IPS-NIHi7 (cell line): ENCODE results near the gene CDK5.

ENCODE experiments used
- DNase-seq: peaks from one replicate; pipeline ENCODE4 v3.0.0; 2012; ENCODE audit warnings: mixed read lengths; ENCODE audit errors: extremely low spot score

Gene CDK5

DNA sequence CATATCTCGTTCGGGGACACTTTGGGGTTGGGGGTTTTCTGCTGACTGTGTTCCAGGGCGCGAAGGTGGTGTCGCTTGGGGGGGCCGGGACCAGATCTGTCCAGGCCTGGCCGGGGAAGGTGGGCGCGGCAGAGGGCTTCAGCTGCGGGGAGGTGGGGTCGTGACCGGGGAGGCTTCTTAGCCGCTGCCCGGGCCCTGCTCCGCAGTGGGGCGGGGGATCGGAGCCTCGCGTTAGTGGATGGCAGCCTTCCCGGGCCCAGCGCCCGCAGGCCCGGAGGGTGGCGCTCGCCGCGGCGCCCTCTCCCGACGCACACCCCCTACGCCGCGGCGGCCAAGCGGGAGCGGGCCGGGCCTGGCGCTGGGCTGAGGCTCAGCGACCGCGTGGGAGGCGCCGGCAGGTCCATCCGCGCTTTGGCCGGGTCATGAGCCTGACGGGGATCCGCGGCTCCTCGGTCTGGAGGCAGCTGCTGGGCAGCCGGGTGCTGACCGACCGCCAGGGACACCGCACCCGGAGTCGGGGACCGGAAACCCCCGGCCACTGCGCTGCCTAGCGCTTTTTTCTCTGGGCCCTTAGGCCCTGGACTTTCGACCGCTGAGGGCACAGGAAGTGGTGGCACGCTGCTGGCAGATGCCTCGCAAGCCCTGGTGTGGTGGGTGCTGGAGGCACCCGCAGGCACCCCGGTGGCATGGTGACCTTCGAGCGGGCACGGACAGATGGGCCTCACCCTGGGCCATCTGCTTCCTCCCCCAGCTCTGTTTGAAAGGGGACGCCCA lies 29.7 kb upstream of the CDK5 start:
- no peak for DNase-seq

DNA sequence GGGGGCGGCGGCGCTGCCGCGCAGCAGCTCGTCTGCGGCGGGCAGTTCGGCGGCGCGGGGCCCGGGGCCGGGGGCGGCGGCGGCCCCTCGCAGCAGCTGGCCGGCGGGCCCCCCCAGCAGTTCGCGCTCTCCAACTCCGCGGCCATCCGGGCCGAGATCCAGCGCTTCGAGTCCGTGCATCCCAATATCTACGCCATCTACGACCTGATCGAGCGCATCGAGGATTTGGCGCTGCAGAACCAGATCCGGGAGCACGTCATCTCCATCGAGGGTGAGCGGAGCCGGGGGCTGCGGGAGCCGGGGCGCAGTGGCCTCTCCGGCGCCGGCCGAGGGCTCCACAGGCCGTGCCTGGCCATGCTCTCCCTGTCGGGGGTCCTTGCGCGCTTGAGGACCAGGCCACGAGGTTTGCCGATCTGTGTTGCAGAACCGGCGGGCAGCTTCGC lies 29.1 kb upstream of the CDK5 start:
- no peak for DNase-seq

DNA sequence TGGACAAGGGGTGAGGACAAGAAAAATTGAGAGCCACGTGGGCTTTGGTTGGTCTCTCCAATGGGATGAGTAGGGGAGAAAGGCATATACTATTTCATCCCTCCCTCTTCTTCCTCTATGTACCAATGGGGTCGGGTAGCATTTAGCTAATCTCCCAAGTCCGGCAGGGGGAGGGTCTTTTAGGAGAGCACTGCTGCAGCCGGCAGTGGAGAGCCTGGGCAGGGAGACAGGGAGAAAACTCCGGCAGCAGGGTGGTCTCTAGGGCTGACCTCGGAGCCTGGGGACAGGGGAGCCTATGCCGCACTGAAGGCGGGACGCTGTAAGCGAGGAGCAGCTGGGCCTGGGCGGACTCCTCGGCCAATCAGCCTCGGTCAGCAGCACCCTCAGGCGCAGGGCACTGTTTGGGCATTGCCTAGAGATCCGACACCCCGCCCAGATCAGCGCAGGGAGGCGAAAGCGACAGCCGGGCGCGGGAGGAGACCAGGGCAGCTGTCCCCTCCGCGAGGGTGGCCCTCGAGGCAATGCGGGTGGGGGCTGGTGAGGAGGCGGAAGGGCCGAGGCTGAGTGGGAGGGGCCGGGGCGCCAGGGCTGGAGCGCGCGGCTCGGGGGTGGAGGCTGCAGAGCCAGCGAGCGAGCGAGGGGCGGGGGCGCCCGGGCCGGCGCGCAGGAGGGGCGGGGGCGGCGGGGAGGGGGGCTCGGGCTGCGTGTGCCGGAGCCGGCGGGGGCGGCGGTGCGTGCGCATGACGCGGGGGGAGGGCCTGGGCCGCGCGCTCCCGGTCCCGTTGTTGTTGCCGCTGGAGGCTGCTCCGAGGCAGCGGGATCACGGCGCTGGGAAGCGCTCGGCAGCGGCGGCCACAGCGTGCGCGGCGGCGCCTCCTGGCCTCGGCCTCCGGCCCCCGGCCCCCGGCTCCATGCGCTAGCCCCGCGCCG lies 28.3 kb upstream of the CDK5 start, which contains the start of gene AGAP3:
TSS of gene AGAP3 (plus strand) at position 785 of the 930 bp plus-strand sequence. CDS start 267 bp downstream, outside the sequence.
- peak; percentile 87 for DNase-seq

DNA sequence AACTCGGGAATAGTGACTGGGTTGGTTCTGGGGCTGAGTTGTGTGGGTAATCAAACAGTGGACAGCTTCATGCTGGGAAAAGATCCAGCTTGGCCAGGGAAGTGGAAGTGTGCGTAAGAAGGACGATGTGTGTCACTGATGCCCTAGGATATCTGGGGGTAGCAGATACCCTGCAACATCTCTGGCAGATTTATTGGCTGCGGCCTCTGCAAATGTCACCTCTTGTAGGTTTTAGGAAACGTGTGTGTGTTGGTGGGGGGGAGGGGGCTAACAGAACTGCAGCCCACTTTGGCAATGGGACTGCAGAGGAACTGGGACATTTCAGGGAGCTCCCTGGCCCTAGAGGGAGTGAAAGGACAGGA lies 27.6 kb upstream of the CDK5 start:
- DNase-seq: no peak

DNA sequence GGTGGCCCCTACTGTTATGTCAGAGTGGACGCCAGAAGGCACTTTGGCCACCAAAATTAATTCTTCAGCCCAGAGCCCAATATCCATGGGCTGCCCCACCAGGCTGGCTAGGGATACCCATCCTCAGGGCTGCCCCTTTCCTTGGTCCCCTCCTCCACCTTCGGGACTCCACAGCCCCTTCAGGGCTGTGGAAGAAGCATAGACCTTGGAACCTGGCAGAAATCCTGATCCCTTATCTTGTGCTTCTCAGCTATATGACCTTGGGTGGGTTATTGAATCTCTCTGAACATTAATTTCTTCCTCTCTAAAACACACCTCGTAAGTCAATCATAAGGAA lies 26.1 kb upstream of the CDK5 start:
- DNase-seq: no peak

DNA sequence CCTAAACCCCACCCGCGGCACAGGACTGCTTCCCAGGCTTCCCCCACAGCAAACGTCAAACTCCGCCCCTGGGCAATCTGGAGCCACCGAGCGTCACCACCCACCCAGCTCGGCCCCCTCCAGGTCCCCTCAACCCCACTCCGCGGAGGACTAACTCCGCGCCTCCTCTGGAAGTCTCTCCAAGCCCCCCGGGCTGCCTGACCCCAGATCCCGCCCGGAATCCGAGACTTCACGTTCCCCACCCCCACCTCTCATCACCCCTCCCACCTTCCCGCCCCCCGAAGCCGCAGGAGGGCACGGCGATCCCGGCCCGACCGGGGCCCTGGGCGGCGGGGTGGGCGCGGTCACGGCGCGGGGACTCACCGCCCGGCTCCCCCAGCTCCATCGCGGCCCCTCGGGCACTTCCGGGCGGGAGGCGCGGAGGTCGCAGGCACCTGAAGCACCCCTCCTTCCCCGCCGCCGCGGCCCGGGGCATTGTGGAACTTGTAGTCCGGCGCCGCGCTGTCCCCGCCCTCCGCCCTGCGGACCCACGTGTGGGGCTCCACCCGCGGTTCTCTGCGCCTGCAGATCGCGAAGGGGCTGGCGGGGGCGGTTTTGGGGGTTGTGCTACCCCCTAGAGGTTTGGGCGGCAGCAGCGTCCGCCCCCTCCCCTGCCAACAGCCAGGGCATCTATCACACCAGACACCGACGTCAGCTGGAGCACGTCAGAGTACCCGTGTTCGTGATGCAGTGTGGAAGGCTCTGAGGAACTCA lies 25.6 kb upstream of the CDK5 start, which contains the start of gene TMUB1:
TSS of gene TMUB1 (minus strand) at position 423 of the 753 bp plus-strand sequence. CDS start 930 bp downstream, outside the sequence.
- DNase-seq: no peak

DNA sequence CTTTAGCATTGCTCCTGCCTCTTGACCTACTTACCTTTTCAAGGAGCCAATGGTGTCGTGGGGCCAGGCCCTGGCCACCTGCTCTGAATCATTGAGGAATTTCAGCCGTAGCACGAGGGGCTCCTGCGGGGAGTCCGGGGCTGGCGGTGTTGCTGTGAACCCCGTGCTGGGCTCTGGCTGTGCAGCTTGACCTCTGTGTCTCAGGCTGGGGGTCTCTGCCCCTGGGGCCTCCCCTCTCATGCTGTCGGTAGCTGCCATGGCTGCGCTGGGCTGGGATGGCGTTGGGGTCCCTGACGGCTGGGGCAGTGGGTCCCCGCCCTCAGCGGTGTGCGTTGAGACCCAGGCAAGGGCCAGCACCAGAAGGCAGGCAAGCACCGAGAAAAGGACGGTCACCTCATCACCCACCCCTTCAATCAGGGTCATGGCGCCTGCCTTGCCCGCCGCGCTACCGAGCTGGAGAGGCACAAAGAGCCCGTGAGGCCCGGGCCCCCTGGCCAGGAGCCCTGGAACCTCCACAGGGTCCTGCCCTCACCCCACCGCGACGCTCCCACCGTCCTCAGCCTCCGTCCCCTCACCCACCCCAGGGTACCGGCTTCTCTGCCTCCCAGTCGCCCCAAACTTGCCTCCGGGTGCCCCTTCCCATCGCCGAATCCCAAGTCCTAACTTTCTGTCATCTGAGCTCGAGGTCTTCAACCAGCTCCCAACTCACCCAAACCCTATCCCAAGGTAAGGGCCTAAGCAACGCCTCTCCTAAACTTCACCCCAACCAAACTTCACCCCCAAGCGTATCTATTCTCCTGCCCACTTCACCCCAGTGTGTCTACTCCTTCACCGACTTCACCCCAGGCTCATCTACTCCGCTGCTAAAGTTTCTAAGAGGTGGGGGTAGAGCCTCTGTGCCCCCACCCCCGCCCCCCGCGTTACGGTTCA lies 24.7 kb upstream of the CDK5 start:
- DNase-seq: no peak

DNA sequence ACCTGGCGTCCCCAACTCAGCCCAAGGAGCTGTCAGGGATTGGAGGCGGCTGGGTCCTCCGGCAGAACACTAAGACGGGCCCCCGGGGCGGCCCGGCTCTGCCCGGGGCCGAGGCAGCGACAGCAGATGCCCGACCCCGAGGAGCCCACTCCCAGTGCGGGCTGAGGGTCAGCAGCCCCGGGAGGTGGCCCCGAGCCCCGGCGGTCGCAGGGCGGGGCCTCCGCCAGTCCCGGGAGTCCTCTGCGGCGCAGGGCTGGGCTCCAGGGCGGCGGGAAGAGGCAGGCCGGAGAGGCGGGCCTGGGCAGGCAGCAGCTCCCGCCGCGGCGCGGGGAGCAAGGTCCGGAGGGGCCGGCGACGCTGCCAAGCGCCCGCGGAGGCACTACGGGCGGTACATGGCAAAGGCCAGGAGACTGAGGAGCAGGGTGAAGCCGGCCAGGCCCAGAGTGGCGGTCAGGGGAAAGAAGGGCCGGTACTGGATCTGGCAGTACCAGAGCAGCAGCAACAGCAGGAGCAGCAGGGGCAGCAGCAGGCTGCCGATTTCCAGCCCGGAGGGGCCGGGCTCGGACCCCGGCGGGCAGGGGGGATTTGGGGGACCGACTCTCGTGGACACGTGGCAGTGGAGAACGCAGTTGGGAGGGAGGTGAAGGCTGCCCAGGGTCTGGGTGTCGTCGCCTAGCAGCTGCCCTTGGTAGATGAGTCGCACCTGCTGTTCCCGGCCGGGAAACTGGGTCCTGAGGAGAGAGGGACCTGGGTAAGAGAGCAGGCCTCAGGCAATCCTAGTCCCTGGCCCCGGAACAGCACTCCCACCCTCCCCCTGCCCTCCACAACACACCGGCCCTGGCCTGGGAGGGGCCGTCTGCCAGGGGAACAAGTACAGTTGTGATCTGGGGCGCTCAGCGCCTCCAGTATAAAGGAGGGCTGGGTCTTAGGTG lies 23.7 kb upstream of the CDK5 start:
- DNase-seq: no peak

DNA sequence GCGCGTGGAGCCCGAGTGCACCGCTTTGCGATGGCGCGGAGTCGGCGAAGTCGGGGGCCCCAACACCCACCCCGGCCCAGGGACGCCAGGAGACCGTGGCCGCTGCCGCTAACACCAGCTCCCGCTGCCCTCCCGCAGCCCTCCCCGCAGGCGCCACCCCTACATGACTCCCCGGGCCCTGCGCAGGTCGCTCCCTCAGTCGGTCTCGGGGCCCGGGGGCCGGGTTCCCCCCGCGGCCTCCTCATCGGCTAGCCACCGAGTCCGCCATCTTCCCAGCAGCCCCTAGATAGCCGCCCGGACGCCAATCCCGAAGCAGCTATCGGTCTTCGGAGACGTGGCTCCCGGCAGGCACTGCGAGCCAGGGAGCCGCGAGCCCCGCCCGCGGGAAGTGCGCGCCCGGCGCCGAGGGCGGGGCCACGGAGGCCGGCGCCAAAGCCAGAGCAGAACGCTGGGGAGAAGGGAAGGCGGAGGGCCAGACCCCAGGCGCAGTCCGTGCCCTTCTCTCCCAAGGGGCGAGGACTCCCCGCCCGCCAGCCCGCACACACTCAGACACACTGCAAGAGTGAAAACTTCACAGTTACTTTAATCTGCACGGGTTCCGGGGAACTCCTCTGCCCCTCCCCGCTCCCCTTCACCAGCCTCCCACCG lies 22.9 kb upstream of the CDK5 start, which contains the start of gene FASTK:
TSS of gene FASTK (minus strand) at position 288 of the 648 bp plus-strand sequence. CDS start at position 245, 43 bp downstream.
- peak; percentile 91 for DNase-seq

DNA sequence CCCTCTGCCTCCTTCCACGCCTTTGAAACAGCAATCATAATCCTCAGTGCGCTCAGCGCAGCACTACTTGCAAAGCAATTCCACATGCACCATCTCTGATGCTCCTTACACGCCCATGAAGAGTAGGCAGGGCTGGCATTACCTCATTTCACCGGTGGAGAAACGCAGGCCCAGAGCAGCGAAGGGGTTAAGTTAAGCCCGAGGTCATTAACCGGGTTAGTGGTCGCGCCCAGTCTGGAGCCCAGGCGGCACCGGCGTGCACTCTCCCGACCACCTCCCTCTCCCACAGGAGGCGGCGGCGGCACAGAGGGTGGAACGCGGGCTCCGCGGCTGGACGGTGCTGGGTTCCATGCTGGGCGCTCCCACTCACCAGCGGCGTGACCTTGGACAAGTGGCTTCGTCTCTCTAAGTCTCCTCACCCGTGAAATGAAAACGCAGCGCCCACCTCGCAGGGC lies 22.4 kb upstream of the CDK5 start:
- DNase-seq: no peak

DNA sequence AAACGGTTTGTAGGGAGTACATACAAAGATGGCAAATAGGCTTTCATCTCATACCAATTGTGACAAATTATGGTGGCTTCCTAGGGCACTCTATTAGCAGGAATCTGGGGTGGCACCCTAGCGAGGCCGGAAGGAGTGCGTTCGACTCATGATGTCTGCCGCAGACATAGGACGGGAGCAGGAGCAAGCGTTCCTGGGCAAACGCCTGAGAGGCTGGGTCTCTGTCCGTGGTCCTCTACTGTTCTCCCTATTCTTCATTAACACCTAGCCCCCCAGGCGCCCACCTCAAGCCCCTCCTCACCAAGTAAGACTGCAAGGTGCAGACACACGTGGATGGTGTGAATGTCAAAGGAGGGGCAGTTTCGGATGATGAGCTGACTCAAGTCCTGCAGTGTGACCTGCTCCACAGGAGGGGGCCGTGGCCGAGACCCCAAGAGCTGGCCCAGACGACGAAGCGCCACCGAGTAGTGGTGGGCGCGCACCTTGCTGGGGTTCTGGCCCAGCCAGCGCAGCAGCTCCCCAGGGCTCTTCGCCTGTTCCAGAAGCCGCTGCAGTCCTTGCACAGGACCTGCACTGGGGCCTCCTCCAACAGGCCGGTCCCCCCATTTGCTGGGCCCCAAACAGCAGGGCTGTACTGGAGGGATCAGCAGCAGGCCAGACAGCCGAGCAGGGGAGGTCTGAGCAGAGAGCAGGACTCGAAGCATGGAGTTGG lies 21.7 kb upstream of the CDK5 start:
- no peak for DNase-seq

DNA sequence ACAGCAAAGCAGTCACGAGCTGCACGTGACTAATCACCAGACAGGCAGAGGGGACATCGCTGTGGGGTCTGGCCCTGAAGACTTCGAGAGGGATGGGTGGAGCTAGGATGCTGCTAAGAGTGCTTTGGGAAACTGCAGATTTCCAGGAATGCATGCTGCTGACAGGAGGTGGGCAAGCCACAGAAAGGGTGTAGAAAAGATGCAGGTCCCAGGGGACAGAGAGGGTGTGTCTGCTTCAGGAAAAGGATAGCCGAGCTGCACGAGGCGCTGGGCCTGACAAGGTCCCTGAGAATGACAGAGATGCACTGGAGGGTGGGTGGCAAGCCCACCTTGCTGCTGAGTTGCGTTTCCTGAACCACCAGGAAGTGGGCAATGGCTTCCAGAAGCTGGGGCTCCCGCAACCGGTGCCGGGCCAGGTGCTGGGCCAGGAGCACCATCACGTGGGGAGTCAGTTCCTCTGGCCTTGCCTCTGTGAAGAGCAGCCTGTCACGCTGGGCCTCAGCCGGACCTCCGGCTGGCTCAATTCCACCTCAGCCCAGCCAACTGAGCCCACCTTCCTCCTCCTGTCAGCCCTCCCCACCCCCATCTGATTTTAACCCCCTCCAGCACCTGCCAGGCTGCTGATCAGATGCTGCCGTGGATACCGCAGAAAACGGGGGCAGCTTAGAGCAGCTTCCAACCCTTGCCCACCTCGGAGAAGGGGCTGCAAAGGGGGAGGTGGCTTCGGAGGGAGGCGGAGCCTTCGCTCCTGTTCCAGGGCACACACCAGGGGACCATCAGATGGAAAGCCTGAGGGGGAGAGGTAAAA lies 20.7 kb upstream of the CDK5 start:
- DNase-seq: peak; percentile 58

DNA sequence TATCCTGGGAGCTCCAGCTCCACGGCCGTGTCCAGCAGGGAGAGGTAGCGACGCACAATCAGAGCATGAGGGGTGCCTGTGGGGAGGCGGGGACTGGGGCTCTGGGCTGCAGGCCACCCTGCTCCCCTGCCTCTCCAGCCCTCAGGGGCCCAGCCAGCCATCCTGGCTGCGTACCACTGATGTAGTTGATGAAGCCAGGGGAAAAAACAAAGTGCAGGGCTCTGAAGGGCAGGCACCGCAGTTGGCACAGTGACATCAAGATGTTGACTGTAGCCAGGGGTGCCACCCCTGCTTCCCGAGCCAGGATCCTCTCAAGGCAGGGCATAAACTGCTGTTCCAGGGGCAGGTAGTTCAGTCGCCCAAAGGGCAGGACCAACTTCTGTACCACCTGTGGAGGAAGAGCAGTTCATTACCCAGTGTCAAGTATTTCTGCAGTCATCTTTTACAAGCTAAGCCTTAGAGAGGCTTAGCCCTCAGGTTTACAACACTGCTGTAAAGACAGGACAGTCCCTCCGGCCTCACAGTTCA lies 20.1 kb upstream of the CDK5 start:
- DNase-seq: no peak

DNA sequence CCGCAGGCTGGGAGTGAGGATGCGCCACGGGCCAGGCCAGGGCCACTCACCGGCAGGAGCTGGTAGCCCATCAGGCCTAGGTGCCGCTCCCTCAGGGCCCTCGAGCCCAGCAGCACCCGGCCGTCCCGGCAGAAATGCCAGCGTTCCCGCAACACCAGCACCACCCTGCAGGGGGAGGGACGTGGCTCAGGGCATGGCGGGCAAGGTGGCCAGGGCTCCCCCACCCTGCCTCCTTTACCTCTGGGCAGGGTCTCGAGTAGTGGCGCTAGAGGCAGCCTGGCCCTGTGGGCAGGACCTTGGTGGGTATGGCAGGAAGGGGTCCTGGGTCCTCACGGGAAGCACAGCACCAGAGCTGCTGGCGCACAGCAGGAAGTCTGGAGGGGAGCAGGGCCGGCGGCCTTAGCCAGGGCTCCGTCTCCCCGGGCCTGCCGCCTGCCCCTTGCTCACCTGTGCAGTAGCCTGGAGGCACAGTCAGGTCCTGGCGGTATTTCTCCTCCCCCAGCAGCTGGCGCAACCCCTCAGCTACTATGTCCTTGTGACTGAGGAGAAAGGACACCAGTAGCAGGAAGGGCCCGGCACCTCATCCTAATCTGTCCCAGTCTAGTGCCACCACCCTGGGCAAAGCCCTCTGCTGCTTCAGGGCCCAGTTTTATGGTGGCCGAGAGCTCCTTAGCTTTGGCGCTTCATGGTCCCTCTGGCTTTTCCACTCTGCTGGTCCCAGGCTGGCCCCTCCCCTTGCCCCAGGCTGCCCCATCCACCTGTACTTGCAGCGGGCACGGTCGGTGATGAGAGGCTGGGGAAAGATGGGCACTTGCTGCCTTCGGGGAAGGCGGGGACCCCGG lies 19.4 kb upstream of the CDK5 start:
- peak; percentile 73 for DNase-seq

DNA sequence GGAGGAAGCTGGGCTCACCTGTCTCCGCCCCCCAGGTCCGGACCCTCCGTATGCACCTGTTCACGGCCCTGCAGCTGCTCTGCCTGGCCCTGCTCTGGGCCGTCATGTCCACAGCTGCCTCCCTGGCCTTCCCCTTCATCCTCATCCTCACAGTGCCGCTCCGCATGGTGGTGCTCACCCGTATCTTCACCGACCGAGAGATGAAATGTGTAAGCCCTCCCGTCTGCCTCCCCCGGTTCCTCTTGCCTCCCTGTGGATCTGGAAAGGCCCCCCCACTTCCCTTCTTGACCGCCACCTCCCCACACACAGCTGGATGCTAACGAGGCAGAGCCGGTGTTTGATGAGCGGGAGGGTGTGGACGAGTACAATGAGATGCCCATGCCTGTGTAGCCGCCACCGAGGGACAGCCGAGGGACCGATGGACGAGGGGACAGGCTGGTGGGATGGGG lies 18.3 kb upstream of the CDK5 start:
- no peak for DNase-seq

DNA sequence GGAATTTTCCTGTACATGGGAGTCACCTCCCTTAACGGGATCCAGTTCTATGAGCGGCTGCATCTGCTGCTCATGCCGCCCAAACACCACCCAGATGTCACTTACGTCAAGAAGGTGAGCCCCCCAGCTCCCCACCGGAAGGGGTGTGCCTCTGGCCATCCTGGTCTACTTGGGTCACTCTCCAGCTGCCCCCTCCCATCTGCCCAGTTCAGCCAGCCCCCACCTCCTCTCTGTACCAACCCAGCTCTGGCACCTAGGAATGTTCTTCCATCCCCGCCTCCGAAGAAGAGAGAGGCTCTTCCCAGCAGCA lies 17.9 kb upstream of the CDK5 start:
- DNase-seq: no peak
